UCSD-AML1 (cell line): ENCODE results near the gene TBC1D2B.

Source experiments
- DNase-seq: peaks from one replicate; lab custom pipeline; 2025; ENCODE audit not compliant: unreplicated experiment; lab: John Stamatoyannopoulos, UW

Gene TBC1D2B

GRCh38 chr15:78035861-78036476 lies 41.5 kb downstream of the TBC1D2B start:
- DNase-seq: no peak

- DNase-seq: peak; percentile 74
Measured at GRCh38 chr15:78035321-78035751, 42.2 kb downstream of the TBC1D2B start.

GRCh38 chr15:78034495-78035191 lies 42.9 kb downstream of the TBC1D2B start:
- DNase-seq: peak; percentile 58

GRCh38 chr15:78033864-78034263 lies 43.6 kb downstream of the TBC1D2B start:
- DNase-seq: no peak

GRCh38 chr15:78032671-78033070 lies 44.8 kb downstream of the TBC1D2B start:
- DNase-seq: no peak

- DNase-seq: no peak
Measured at GRCh38 chr15:78024883-78025282, 52.6 kb downstream of the TBC1D2B start.

- no peak for DNase-seq
Measured at GRCh38 chr15:78024519-78024870, 53.0 kb downstream of the TBC1D2B start.

GRCh38 chr15:78023865-78024518 lies 53.5 kb downstream of the TBC1D2B start:
- no peak for DNase-seq

- DNase-seq: no peak
Measured at GRCh38 chr15:78023081-78023665, 54.3 kb downstream of the TBC1D2B start.

- no peak for DNase-seq
Measured at GRCh38 chr15:78021761-78022160, 55.8 kb downstream of the TBC1D2B start.

GRCh38 chr15:78020007-78020406 lies 57.5 kb downstream of the TBC1D2B start:
- no peak for DNase-seq

- peak; percentile 38 for DNase-seq
Measured at GRCh38 chr15:78018946-78019644, 58.4 kb downstream of the TBC1D2B start.

GRCh38 chr15:78018445-78018844 lies 59.1 kb downstream of the TBC1D2B start:
- no peak for DNase-seq

GRCh38 chr15:78016860-78017259 lies 60.7 kb downstream of the TBC1D2B start:
- DNase-seq: no peak

GRCh38 chr15:78012643-78013077 lies 64.9 kb downstream of the TBC1D2B start:
- DNase-seq: no peak

GRCh38 chr15:78010067-78010466 lies 67.4 kb downstream of the TBC1D2B start:
- DNase-seq: no peak

- no peak for DNase-seq
Measured at GRCh38 chr15:78007964-78008886, 69.3 kb downstream of the TBC1D2B start.

GRCh38 chr15:78007211-78007931 lies 70.1 kb downstream of the TBC1D2B start:
- no peak for DNase-seq

GRCh38 chr15:78006567-78007205 lies 70.8 kb downstream of the TBC1D2B start:
- no peak for DNase-seq
